ENCODE measurements around the gene ZNF316. TPM values are rescaled to one million over a fixed set of nuclear protein-coding genes. Genes with fewer than 3 reads are reported as not detected.

Gene ZNF316
- total RNA-seq, 1 donor from 2014 or later: 60.3 TPM

GRCh38 chr7:6616854-6617643 is 20.1 kb upstream of the ZNF316 start:
- Histone ChIP-seq H3K27ac (no peak overlapping the region), H3K4me3 (peak overlapping the region in 1 of 2 donors; percentile 70), H3K36me3 (peaks cover 15 to 18% of the 10 kb centered on the region in 2 donors), H3K9me3 (no peaks in the 10 kb centered on the region), H3K4me1 (peaks cover 3 to 12% of the 10 kb centered on the region in 2 donors), H3K27me3 (no peaks in the 10 kb centered on the region)
- no peak for DNase-seq (ENCODE audit: low spot score in 2 of 2)
- TF ChIP-seq CTCF (IDR thresholded peaks at IDR 0.05): no peak
- intact Hi-C loops (cut with DNase I): no loop called here

- intact Hi-C loops (cut with DNase I): no loop called here
- no peak for DNase-seq (ENCODE audit: low spot score in 2 of 2)
- no peaks in the 10 kb centered on the region for H3K27me3 ChIP-seq
- peaks cover 18 to 29% of the 10 kb centered on the region in 2 donors for H3K36me3 ChIP-seq
- no peak overlapping the region for H3K4me3 ChIP-seq
- H3K4me1 ChIP-seq: peaks cover 3 to 12% of the 10 kb centered on the region in 2 donors
- no peak for TF ChIP-seq CTCF (IDR thresholded peaks at IDR 0.05)
- H3K9me3 ChIP-seq: no peaks in the 10 kb centered on the region
- no peak overlapping the region for H3K27ac ChIP-seq
Measured at GRCh38 chr7:6618621-6619020, 18.5 kb upstream of the ZNF316 start.

- no peak for TF ChIP-seq CTCF (IDR thresholded peaks at IDR 0.05)
- no peak overlapping the region for H3K27ac ChIP-seq
- no peak overlapping the region for H3K4me3 ChIP-seq
- H3K9me3 ChIP-seq: no peaks in the 10 kb centered on the region
- intact Hi-C loops (cut with DNase I): no loop called here
- no peak for DNase-seq (ENCODE audit: low spot score in 2 of 2)
- peaks cover 18 to 32% of the 10 kb centered on the region in 2 donors for H3K36me3 ChIP-seq
- peaks cover 3 to 12% of the 10 kb centered on the region in 2 donors for H3K4me1 ChIP-seq
- no peaks in the 10 kb centered on the region for H3K27me3 ChIP-seq
Measured at GRCh38 chr7:6619961-6620360, 17.2 kb upstream of the ZNF316 start.

- no peak for DNase-seq (ENCODE audit: low spot score in 2 of 2)
- H3K27me3 ChIP-seq: no peaks in the 10 kb centered on the region
- H3K36me3 ChIP-seq: peaks cover 20 to 32% of the 10 kb centered on the region in 2 donors
- no peak overlapping the region for H3K27ac ChIP-seq
- peaks cover 1 to 5% of the 10 kb centered on the region in 2 donors for H3K4me1 ChIP-seq
- TF ChIP-seq CTCF (IDR thresholded peaks at IDR 0.05): no peak
- H3K4me3 ChIP-seq: no peak overlapping the region
- no peaks in the 10 kb centered on the region for H3K9me3 ChIP-seq
- intact Hi-C loops (cut with DNase I): no loop called here
Measured at GRCh38 chr7:6621195-6622133, 15.7 kb upstream of the ZNF316 start.

- H3K27me3 ChIP-seq: no peaks in the 10 kb centered on the region
- no peak overlapping the region for H3K27ac ChIP-seq
- no peak for TF ChIP-seq CTCF (IDR thresholded peaks at IDR 0.05)
- H3K9me3 ChIP-seq: no peaks in the 10 kb centered on the region
- intact Hi-C loops (cut with DNase I): no loop called here
- H3K36me3 ChIP-seq: peaks cover 20 to 32% of the 10 kb centered on the region in 2 donors
- H3K4me1 ChIP-seq: no peaks in the 10 kb centered on the region
- no peak overlapping the region for H3K4me3 ChIP-seq
- DNase-seq (ENCODE audit: low spot score in 2 of 2): no peak
Measured at GRCh38 chr7:6622134-6622710, 14.9 kb upstream of the ZNF316 start.
